Endothelial cell of umbilical vein (primary cell): ENCODE measurements around the gene LGR4. TPM values are rescaled to one million over a fixed set of nuclear protein-coding genes. Genes with fewer than 3 reads are reported as not detected.

Source experiments
- BruUV-seq: library from RNA; stranded (reverse); fragments of 400-500 nt; replicated peaks from 2 replicates; lab custom pipeline; 2021; lab: Mats Ljungman, UMichigan
- CTCF ChIA-PET: fragments of 300-600, 350-600 bp; sonication (Branson Sonifier 250); formaldehyde crosslinking; loops from one replicate; lab custom pipeline; 2021; ENCODE audit warnings: antibody characterized with exemption, inconsistent platforms; lab: Charles Lee
- POLR2A ChIA-PET: fragments of 300-600, 350-600 bp; sonication (Branson Sonifier 250); formaldehyde crosslinking; loops from one replicate; lab custom pipeline; 2021; ENCODE audit warnings: antibody characterized with exemption, inconsistent platforms; lab: Charles Lee
- DNase-seq: peaks from one replicate; pipeline ENCODE4 v3.0.0-alpha.2; 2011; ENCODE audit warnings: low read depth, low spot score
- FAIRE-seq: peaks from 2 replicates; lab custom pipeline; 2011; peaks lifted over from hg19 to GRCh38; lab: Jason Lieb, UNC
- H2AFZ ChIP-seq: 2 replicates; pipeline ENCODE4 v1.6.0; 2012; ENCODE audit warnings: low read depth, low read length, control low read depth, inconsistent platforms
- H3K27ac ChIP-seq: 2 replicates; pipeline ENCODE4 v1.5.1; 2011; ENCODE audit warnings: low read depth, mild to moderate bottlenecking, control low read depth, low read length, moderate library complexity; ENCODE audit not compliant: insufficient read depth
- H3K27me3 ChIP-seq, 2 experiments: 2 replicates each; pipeline versions ENCODE4 v1.6.0 to v1.6.1; 2011; ENCODE audit warnings: low read length in 2 of 2, mixed read lengths in 1 of 2; ENCODE audit not compliant: control insufficient read depth in 2 of 2, insufficient read depth in 2 of 2
- H3K36me3 ChIP-seq, 2 experiments: 2 replicates in 1 of 2; 3 replicates in 1 of 2; pipeline ENCODE4 v1.5.1; 2011; ENCODE audit warnings: low read length in 2 of 2, mild to moderate bottlenecking in 1 of 2, moderate library complexity in 1 of 2; ENCODE audit not compliant: control insufficient read depth in 2 of 2, insufficient read depth in 2 of 2; ENCODE audit errors: extremely low read depth in 1 of 2
- H3K4me1 ChIP-seq: 3 replicates; pipeline ENCODE4 v1.5.1; 2011; ENCODE audit warnings: mild to moderate bottlenecking, low read length; ENCODE audit not compliant: control insufficient read depth, insufficient read depth; ENCODE audit errors: extremely low read depth
- H3K4me2 ChIP-seq: 2 replicates; pipeline ENCODE4 v1.6.1; 2011; ENCODE audit warnings: low read length, control low read depth, mixed read lengths; ENCODE audit not compliant: insufficient read depth
- H3K4me3 ChIP-seq, 3 experiments: fragments of 200-600 bp in 1 of 3; sonication (generic), shearing (Covaris generic) in 1 of 3; replicated peaks in 1 of 3; 2 replicates each; pipeline ENCODE4 v1.5.1; 2011 to 2016; ENCODE audit warnings: control low read depth in 3 of 3, low read length in 3 of 3, mild to moderate bottlenecking in 2 of 3, inconsistent platforms in 1 of 3, low read depth in 1 of 3, moderate library complexity in 1 of 3; ENCODE audit not compliant: insufficient read depth in 1 of 3
- H3K79me2 ChIP-seq: 2 replicates; pipeline ENCODE4 v1.6.0; 2012; ENCODE audit warnings: low read length, inconsistent platforms; ENCODE audit not compliant: control insufficient read depth, insufficient read depth
- H3K9ac ChIP-seq: replicated peaks from 2 replicates; pipeline ENCODE3; 2011; ENCODE audit warnings: low read length, control low read depth; ENCODE audit not compliant: insufficient read depth; ENCODE audit errors: extremely low read depth
- H3K9me1 ChIP-seq: replicated peaks from 3 replicates; pipeline ENCODE4 v1.6.0; 2011; ENCODE audit warnings: mild to moderate bottlenecking, low read length; ENCODE audit not compliant: control insufficient read depth, insufficient read depth; ENCODE audit errors: extremely low read depth
- H3K9me3 ChIP-seq: replicated peaks from 2 replicates; pipeline ENCODE4 v1.5.1; 2012; ENCODE audit warnings: low read length, inconsistent platforms; ENCODE audit not compliant: control insufficient read depth, insufficient read depth
- H4K20me1 ChIP-seq: replicated peaks from 2 replicates; pipeline ENCODE3; 2011; ENCODE audit warnings: mild to moderate bottlenecking, low read length; ENCODE audit not compliant: control insufficient read depth, insufficient read depth; ENCODE audit errors: extremely low read depth
- CTCF ChIP-seq, 2 donors: IDR thresholded peaks; 1 replicate in 1 of 2; 2 replicates in 1 of 2; pipeline ENCODE4 v1.5.1; 2011; ENCODE audit warnings: low read length in 2 of 2, mild to moderate bottlenecking in 2 of 2, moderate library complexity in 2 of 2, control low read depth in 1 of 2, inconsistent platforms in 1 of 2, low read depth in 1 of 2; ENCODE audit not compliant: insufficient read depth in 1 of 2; ENCODE audit errors: extremely low read depth in 1 of 2
- EZH2 ChIP-seq: IDR thresholded peaks from 2 replicates; pipeline ENCODE4 v1.6.1; 2012; ENCODE audit warnings: borderline replicate concordance, low read depth, mild to moderate bottlenecking, moderate library complexity, low read length, inconsistent platforms; ENCODE audit not compliant: severe bottlenecking
- FOS ChIP-seq: IDR thresholded peaks from 2 replicates; pipeline ENCODE4 v1.6.1; 2011; ENCODE audit warnings: mild to moderate bottlenecking, low read length, moderate library complexity, borderline replicate concordance; ENCODE audit not compliant: insufficient read depth
- GATA2 ChIP-seq: IDR thresholded peaks from 2 replicates; pipeline ENCODE4 v1.7.0; 2011; ENCODE audit warnings: low read depth, mild to moderate bottlenecking, moderate library complexity, mixed read lengths, low read length; ENCODE audit not compliant: insufficient read length, insufficient read depth
- JUN ChIP-seq: IDR thresholded peaks from 2 replicates; pipeline ENCODE4 v1.6.1; 2011; ENCODE audit warnings: borderline replicate concordance, low read depth; ENCODE audit not compliant: insufficient read length, insufficient read depth
- MAX ChIP-seq: IDR thresholded peaks from 2 replicates; pipeline ENCODE4 v1.6.1; 2011; ENCODE audit not compliant: insufficient read depth, insufficient read length
- MYC ChIP-seq: IDR thresholded peaks from one replicate; pipeline ENCODE4 v1.6.1; 2011; ENCODE audit warnings: mild to moderate bottlenecking, low read depth, low read length
- POLR2A ChIP-seq: IDR thresholded peaks from 2 replicates; pipeline ENCODE4 v1.6.1; 2012; ENCODE audit warnings: low read depth, mild to moderate bottlenecking, control low read depth, low read length
- POLR2AphosphoS5 ChIP-seq: IDR thresholded peaks from 2 replicates; pipeline ENCODE4 v1.6.1; 2012; ENCODE audit warnings: low read depth, mild to moderate bottlenecking, control low read depth, low read length, moderate library complexity; ENCODE audit not compliant: insufficient read depth
- dilution Hi-C: fragments of 300-500 bp; cut with MboI; formaldehyde crosslinking; loops from one replicate; pipeline ENCODE4 v1.15.0; 2019; ENCODE audit warnings: low sequenced_read_pairs; ENCODE audit not compliant: extremely low pct_ligation_motif_present
- intact Hi-C: fragments of 100-400 bp; cut with micrococcal nuclease; formaldehyde crosslinking; loops from one replicate; pipeline ENCODE4 v1.10.0; 2022
- polyA plus RNA-seq, 4 experiments: library from polyadenylated mRNA; depleted of rRNA in 3 of 4; stranded (reverse) in 3 of 4; unstranded in 1 of 4; fragments of >200 nt; gene quantifications; 2 replicates each; pipeline versions ENCODE4 v1.2.1 to v1.2.3, GENCODE V29; 2011 to 2012; ENCODE audit warnings: missing spikeins in 1 of 4
- total RNA-seq: library from RNA; stranded (reverse); gene quantifications from 2 replicates; pipeline ENCODE4 v1.2.3, GENCODE V29; 2021

The LGR4 gene
- total and polyA plus RNA-seq, 2 donors (not counting 3 experiments of a cell fraction or from before 2014, with no cell fraction given) = 1.3 to 3.1 TPM

- dilution Hi-C loops = no loop called here
- no peaks in the 10 kb centered on the region for H3K9me3 ChIP-seq
- H3K9me1 ChIP-seq = no peaks in the 10 kb centered on the region
- H3K9ac ChIP-seq = no peak overlapping the region
- no peak for FAIRE-seq
- no peak for TF ChIP-seq MAX
- no peak overlapping the region for H3K27ac ChIP-seq
- no peaks in the 10 kb centered on the region for H3K79me2 ChIP-seq
- H2AFZ ChIP-seq = no peak overlapping the region
- H3K27me3 ChIP-seq = no peaks in the 10 kb centered on the region
- ChIA-PET CTCF (no interaction called here), POLR2A (no interaction called here)
- no peaks in the 10 kb centered on the region for H4K20me1 ChIP-seq
- H3K36me3 ChIP-seq = no peaks in the 10 kb centered on the region
- no TSS peak for BruUV-seq
- H3K4me2 ChIP-seq = no peak overlapping the region
- intact Hi-C loops = no loop called here
- H3K4me3 ChIP-seq = no peak overlapping the region
- no peaks in the 10 kb centered on the region for H3K4me1 ChIP-seq
- no peak for DNase-seq
Measured at GRCh38 chr11:27330633-27331270, 141.8 kb downstream of the LGR4 start.

- DNase-seq (no peak), FAIRE-seq (no peak)
- ChIA-PET POLR2A (no interaction called here), CTCF (no interaction called here)
- no peaks in the 10 kb centered on the region for H3K36me3 ChIP-seq
- H3K9ac ChIP-seq = no peak overlapping the region
- H3K9me3 ChIP-seq = no peaks in the 10 kb centered on the region
- intact Hi-C loops = no loop called here
- no peaks in the 10 kb centered on the region for H3K4me1 ChIP-seq
- TF ChIP-seq FOS (no peak), EZH2 (no peak), MAX (no peak), JUN (no peak), POLR2AphosphoS5 (no peak), CTCF (IDR thresholded peaks at IDR 0.05; ENCODE audit: extremely low read depth in 1 of 2, insufficient read depth in 1 of 2, low read depth in 1 of 2, low read length in 2 of 2) (no peak), MYC (no peak), GATA2 (no peak), POLR2A (no peak)
- no peaks in the 10 kb centered on the region for H3K9me1 ChIP-seq
- dilution Hi-C loops = no loop called here
- H3K27me3 ChIP-seq = no peaks in the 10 kb centered on the region
- no TSS peak for BruUV-seq
- no peak overlapping the region for H2AFZ ChIP-seq
- no peak overlapping the region for H3K4me3 ChIP-seq
- no peak overlapping the region for H3K27ac ChIP-seq
- no peaks in the 10 kb centered on the region for H3K79me2 ChIP-seq
- no peaks in the 10 kb centered on the region for H4K20me1 ChIP-seq
- H3K4me2 ChIP-seq = no peak overlapping the region
Measured at GRCh38 chr11:27329867-27330632, 142.5 kb downstream of the LGR4 start.
